HG03571 (cell line): Measurements from ENCODE around the gene CDV3.

ENCODE experiments used
- ATAC-seq: cut with Tn5 transposase; IDR thresholded peaks from one replicate; pipeline ENCODE4 v1.9.1; 2021; ENCODE audit not compliant: unreplicated experiment

CDV3 gene

GRCh38 chr3:133606342-133606741 is 32.9 kb downstream of the CDV3 start:
- no peak for ATAC-seq

- no peak for ATAC-seq
These were observed 33.4 kb downstream of the CDV3 start for GRCh38 chr3:133606902-133607301.

- ATAC-seq = no peak
These were observed 34.3 kb downstream of the CDV3 start for GRCh38 chr3:133607816-133608215.

- ATAC-seq = no peak
These were observed 34.9 kb downstream of the CDV3 start for GRCh38 chr3:133608388-133608787.

GRCh38 chr3:133610031-133610430 is 36.5 kb downstream of the CDV3 start:
- no peak for ATAC-seq

GRCh38 chr3:133611534-133611933 is 38.0 kb downstream of the CDV3 start:
- ATAC-seq = no peak

GRCh38 chr3:133620066-133620784 is 46.7 kb downstream of the CDV3 start:
- ATAC-seq = peak; percentile 99

GRCh38 chr3:133627789-133628188 is 54.3 kb downstream of the CDV3 start:
- ATAC-seq = no peak

- ATAC-seq = no peak
These were observed 55.7 kb downstream of the CDV3 start for GRCh38 chr3:133629146-133629545.

GRCh38 chr3:133633439-133633838 is 60.0 kb downstream of the CDV3 start:
- ATAC-seq = no peak
